Suprapubic skin (tissue), 3 donors: Measurements from ENCODE around the gene POLR3C.

ENCODE experiments used
- CTCF ChIP-seq, 2 donors: fragments of 200-600 bp in 1 of 2; fragments of 450-650 bp in 1 of 2; sonication (generic) in 1 of 2; IDR thresholded peaks; one replicate each; pipeline ENCODE4 v1.5.1; 2016 to 2019; ENCODE audit warnings: antibody characterized with exemption in 2 of 2, mild to moderate bottlenecking in 1 of 2, moderate library complexity in 1 of 2
- EP300 ChIP-seq: sonication (generic); formaldehyde crosslinking; IDR thresholded peaks from one replicate; pipeline ENCODE4 v1.6.1; 2017; ENCODE audit warnings: antibody characterized with exemption

GRCh38 chr1:145859491-145860023 is 35.6 kb downstream of the POLR3C start:
- no peak for TF ChIP-seq CTCF (IDR thresholded peaks at IDR 0.05)
- TF ChIP-seq EP300 = no peak
